Measurements from ENCODE around the gene REV3L.
"Not testable (repeated sequence)": the region's sequence is repeated elsewhere in the genome, so short reads cannot be mapped to it uniquely, and the experiment has no call there.

REV3L gene

GRCh38 chr6:111258010-111258409, 225.0 kb downstream of the REV3L start:
- no peak for DNase-seq

GRCh38 chr6:111256646-111257045, 226.4 kb downstream of the REV3L start:
- DNase-seq: peak; percentile 20

- DNase-seq: not testable (repeated sequence)
Observed at GRCh38 chr6:111255838-111256237, 227.2 kb downstream of the REV3L start.

- no peak for DNase-seq
Observed at GRCh38 chr6:111254779-111255166, 228.2 kb downstream of the REV3L start.

GRCh38 chr6:111254004-111254778, 228.8 kb downstream of the REV3L start:
- no peak for DNase-seq

- DNase-seq: no peak
Observed at GRCh38 chr6:111252726-111253125, 230.3 kb downstream of the REV3L start.

- no peak for DNase-seq
Observed at GRCh38 chr6:111250791-111251354, 232.1 kb downstream of the REV3L start.

All from NCI-H2171 treated with DMSO at 0.1 percent for 48 hours (cell line).